Adipose tissue (tissue), 3 donors: ENCODE results near the gene C1QTNF2. TPM values are rescaled to one million over a fixed set of nuclear protein-coding genes. Genes with fewer than 3 reads are reported as not detected.

ENCODE experiments used
- H3K27ac ChIP-seq: one replicate; pipeline ENCODE4 v1.5.1; 2013; ENCODE audit warnings: low read depth, low read length
- WGBS, 3 donors: extraction: QIAGEN DNeasy Blood & Tissue Kit; methylation state at CpG; one replicate each; pipeline ENCODE4 v1.1.7; 2013; 5-methylcytosine and 5-hydroxymethylcytosine counted together
- polyA plus RNA-seq, 3 donors: library from polyadenylated mRNA; stranded (reverse); fragments of 200-250 nt; gene quantifications; one replicate each; pipeline ENCODE4 v1.2.3, GENCODE V29; 2013
- donor health status: healthy with polysubstance abuse.
- donor health status: Bipolar disorder and iron deficiency.
- donor health status: healthy.

Gene C1QTNF2, protein sequence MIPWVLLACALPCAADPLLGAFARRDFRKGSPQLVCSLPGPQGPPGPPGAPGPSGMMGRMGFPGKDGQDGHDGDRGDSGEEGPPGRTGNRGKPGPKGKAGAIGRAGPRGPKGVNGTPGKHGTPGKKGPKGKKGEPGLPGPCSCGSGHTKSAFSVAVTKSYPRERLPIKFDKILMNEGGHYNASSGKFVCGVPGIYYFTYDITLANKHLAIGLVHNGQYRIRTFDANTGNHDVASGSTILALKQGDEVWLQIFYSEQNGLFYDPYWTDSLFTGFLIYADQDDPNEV
- polyA plus RNA-seq, result under 1 TPM; 0.14 to 0.67 (median 0.56) TPM

DNA sequence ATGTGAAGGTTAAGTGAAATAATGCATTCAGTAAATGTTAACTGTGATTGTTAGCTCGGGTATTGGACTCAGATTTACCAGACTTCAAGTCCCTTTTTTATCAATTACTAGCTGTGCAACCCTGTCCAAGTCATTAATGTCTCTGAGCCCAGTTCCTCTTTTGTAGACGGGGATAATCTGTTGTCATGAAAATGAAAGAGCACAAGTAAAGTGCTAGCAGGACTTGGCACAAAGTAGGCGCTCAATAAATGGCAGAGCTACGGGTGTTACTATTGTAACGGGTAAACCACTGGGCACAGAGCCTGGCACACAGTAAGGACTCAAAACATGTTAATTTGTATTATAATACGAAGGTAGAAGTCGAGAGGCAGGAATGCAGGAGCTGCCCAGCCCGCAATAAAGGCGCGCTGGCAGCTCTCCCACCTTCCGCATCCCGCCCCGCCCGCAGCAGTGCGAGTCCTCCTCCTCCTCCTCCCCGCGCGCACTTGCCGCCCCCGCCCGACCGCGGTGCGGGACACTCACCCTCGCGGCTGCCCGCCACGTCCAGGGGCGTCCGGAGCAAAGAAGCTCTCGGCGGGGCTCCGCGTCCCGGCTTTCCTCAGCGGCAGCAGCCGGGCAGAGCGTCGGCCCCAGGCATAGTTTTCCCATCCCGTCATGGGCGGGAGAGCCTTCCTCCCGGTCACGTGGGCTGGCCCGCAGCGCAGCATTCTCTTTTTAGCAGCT lies at the start of gene C1QTNF2:
TSS of gene C1QTNF2 (minus strand) at position 637 of the 723 bp plus-strand sequence. CDS start 15,615 bp downstream, outside the sequence.
- 2 to 3% (median 3%) methylated on average over 43 to 45 of the region's 45 CpGs for WGBS, 3 donors

GRCh38 chr5:160420331-160420610 lies 49.8 kb upstream of the C1QTNF2 start:
- H3K27ac ChIP-seq, result no peak overlapping the region

More for the DNA sequence above, at the start of gene C1QTNF2:
- H3K27ac ChIP-seq, result no peak within 1 kb of the TSS

GRCh38 chr5:160419458-160420330 lies 49.3 kb upstream of the C1QTNF2 start:
- 40 to 44% (median 42%) methylated on average over 11 of the region's 11 CpGs for WGBS, 3 donors
- H3K27ac ChIP-seq, result no peak overlapping the region

DNA sequence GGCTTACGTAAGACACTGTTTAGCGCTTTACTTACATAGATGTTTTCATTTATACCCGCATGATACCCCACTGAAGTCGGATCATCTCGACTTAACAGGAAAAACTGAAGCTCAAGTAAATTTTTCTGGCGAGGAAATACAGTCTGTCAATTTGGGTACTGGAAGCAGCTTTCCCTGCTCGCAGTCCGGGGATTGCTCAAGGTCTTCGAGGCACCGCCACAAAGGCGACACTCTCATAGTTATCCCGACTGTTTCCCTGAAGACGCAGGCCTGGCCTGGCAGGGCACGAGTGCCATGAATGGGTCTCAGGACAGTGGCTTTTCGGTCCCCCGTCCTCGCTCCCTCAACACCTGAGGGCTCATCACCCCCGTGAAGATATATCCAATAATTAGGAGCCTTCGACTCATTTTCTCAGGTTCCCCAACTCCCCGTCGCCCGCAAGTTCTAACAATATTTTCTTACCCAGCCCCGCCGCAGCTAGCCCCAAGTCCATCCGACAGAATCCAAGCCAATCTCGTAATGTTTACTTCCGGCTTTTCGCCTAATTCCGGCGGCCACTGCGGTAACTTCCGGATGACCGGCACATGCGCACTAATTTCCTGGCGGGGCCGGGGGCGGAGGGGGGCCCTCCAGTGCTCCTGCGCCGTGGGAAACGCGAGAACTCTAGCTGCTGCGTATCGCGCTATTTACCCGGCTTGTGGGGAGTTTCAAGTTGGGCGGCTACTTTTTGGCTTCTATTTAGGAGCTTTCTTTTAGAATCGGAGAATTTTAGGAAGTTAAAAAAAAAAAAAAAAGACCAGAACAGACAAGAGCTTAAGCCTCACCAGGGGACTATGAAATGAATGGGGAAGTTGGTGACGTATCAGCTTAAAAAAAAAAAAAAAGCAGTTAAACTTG lies 48.4 kb upstream of the C1QTNF2 start, which contains the start of gene SLU7:
TSS of gene SLU7 (minus strand) at position 521 of the 897 bp plus-strand sequence. CDS start 3,787 bp downstream, outside the sequence.
- 1% methylated on average over 48 of the region's 48 CpGs for WGBS, 3 donors
- no peak within 1 kb of the TSS for H3K27ac ChIP-seq

GRCh38 chr5:160399402-160400353 lies 29.3 kb upstream of the C1QTNF2 start, which contains the start of gene FAM200C:
TSS of gene FAM200C (minus strand) at chr5:160400054. CDS start at chr5:160395490, 4,564 bp downstream.
- no peak within 1 kb of the TSS for H3K27ac ChIP-seq
- WGBS, 3 donors, result 1% methylated on average over 41 of the region's 41 CpGs

DNA sequence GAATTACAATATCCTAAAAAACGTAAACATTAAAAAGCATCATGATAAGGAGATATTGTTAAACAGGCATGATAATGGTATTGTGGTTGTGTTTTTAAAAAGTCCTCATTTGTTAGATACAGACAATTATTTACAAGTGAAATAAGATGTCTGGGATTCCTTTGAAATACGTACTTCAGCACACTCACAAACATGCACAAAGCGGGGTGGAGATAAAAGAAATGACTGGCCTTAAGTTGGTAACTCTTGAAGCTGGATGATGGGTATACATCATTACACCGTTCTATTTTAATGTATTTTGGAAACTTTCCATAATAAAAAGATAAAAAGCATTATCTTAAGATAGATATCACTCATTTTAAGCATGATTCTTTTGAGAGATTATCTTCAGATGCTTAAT lies 28.4 kb upstream of the C1QTNF2 start:
- H3K27ac ChIP-seq, result no peak overlapping the region
- WGBS, 3 donors, result 27 to 65% (median 50%) methylated on average over 4 of the region's 4 CpGs

- 94 to 97% (median 95%) methylated on average over 1 of the region's 1 CpG for WGBS, 3 donors
- H3K27ac ChIP-seq, result no peak overlapping the region
Observed at GRCh38 chr5:160397492-160397891, 27.1 kb upstream of the C1QTNF2 start.

- WGBS, 3 donors, result 88 to 92% (median 92%) methylated on average over 7 of the region's 7 CpGs
- H3K27ac ChIP-seq, result no peak overlapping the region
Observed at GRCh38 chr5:160395111-160395510, 24.7 kb upstream of the C1QTNF2 start.

GRCh38 chr5:160390787-160391696 lies 20.6 kb upstream of the C1QTNF2 start:
- 71 to 73% (median 73%) methylated on average over 8 of the region's 8 CpGs for WGBS, 3 donors

GRCh38 chr5:160387445-160387844 lies 17.0 kb upstream of the C1QTNF2 start:
- H3K27ac ChIP-seq, result no peak overlapping the region
- WGBS, 3 donors, result 96 to 97% (median 97%) methylated on average over 1 of the region's 1 CpG

More at GRCh38 chr5:160390787-160391696, 20.6 kb upstream of the C1QTNF2 start:
- H3K27ac ChIP-seq, result no peak overlapping the region

DNA sequence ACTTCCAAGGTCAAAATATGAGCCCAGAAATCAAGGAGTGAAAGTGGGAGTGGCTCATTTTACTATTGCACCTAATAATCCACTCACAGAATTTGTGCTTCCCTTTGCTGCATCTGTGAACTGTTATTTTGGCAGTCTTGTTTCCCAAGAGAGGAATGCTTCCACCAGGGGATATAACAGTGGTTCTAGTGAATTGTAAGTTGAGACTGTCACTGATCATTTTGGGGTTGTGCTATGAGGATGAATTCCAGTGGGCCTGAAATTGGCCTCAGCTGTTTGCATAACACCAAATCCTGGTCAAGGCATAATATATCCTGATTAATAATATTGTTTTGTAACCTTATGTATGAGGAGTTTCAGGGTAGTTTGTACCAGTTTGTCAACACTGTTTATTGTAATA lies 15.1 kb upstream of the C1QTNF2 start:
- no peak overlapping the region for H3K27ac ChIP-seq

DNA sequence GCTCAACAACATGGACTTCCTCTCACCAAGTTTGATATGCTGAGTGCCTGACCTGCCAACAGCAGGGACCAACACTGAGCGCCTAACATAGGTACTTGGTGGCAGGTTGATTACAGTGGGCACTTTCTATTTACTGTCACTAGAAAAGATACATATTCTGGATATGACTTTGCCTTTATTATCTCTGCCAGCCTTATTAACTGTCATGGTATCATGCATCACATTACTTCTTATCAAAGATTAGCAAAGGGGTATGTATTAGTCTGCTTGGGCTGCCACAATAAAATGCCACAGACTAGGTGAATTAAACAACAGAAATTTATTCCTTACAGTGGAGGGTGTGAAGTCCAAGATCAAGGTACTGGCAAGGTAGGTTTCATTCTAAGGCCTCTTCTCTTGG lies 14.3 kb upstream of the C1QTNF2 start:
- WGBS, 3 donors, result 89 to 100% (median 97%) methylated on average over 1 of the region's 1 CpG

GRCh38 chr5:160382346-160382745 lies 11.9 kb upstream of the C1QTNF2 start:
- no peak overlapping the region for H3K27ac ChIP-seq
- 49 to 68% (median 67%) methylated on average over 3 of the region's 3 CpGs for WGBS, 3 donors

More for the DNA sequence above, 14.3 kb upstream of the C1QTNF2 start:
- no peak overlapping the region for H3K27ac ChIP-seq

- WGBS, 3 donors, result 69 to 82% (median 82%) methylated on average over 2 of the region's 2 CpGs
Observed at GRCh38 chr5:160380041-160380440, 9.6 kb upstream of the C1QTNF2 start.

GRCh38 chr5:160379511-160379910 lies 9.1 kb upstream of the C1QTNF2 start:
- no peak overlapping the region for H3K27ac ChIP-seq
- WGBS, 3 donors, result 39 to 57% (median 45%) methylated on average over 4 of the region's 4 CpGs

More at GRCh38 chr5:160380041-160380440, 9.6 kb upstream of the C1QTNF2 start:
- H3K27ac ChIP-seq, result no peak overlapping the region

DNA sequence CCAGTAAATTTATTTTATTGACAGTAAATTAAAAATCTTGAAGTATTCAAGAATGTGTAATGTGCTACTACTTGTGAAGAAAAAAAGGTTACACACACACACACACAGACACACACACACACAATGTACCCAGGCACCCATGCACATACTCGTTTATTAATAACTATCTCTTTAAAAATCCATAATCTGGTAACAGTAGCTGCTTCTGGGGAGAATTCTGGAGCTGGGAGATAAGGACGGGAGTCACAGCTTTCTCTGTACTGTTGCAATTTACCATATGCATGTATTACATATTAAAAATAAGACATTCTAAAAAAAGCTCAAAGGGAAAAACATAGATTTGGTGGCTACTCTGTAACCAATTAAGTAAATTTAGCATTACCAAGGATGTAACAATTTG lies 7.9 kb upstream of the C1QTNF2 start:
- WGBS, 3 donors, result 44 to 77% (median 77%) methylated on average over 2 of the region's 2 CpGs
- H3K27ac ChIP-seq, result no peak overlapping the region
